Mucosa of descending colon (tissue), 3 donors: ENCODE data around the gene KCP. TPM values are rescaled to one million over a fixed set of nuclear protein-coding genes. Genes with fewer than 3 reads are reported as not detected.

Source experiments
- ATAC-seq: fragments of 200-7000 bp; cut with Tn5 transposase; one replicate; pipeline ENCODE4 v1.9.1; 2020; ENCODE audit warnings: mild to moderate bottlenecking, moderate library complexity
- DNase-seq, 3 donors: peaks; one replicate each; pipeline ENCODE4 v3.0.0-alpha.2; 2020
- H3K36me3 ChIP-seq: fragments of 200-600 bp; one replicate; pipeline ENCODE4 v1.8.0; 2021; ENCODE audit warnings: low read depth, mild to moderate bottlenecking
- H3K4me1 ChIP-seq: fragments of 200-600 bp; one replicate; pipeline ENCODE4 v1.8.0; 2021; ENCODE audit warnings: low read depth, mild to moderate bottlenecking
- H3K4me3 ChIP-seq: fragments of 200-600 bp; one replicate; pipeline ENCODE4 v1.8.0; 2021; ENCODE audit warnings: mild to moderate bottlenecking
- H3K9me3 ChIP-seq: fragments of 200-600 bp; one replicate; pipeline ENCODE4 v1.8.0; 2021; ENCODE audit warnings: mild to moderate bottlenecking
- intact Hi-C, 2 donors: fragments of 100-400 bp; cut with DNase I in 1 of 2; cut with micrococcal nuclease in 1 of 2; formaldehyde crosslinking; loops; one replicate each; pipeline versions ENCODE4 v1.11.0 to v1.11.1; 2022; cut with DNase I, micrococcal nuclease
- total RNA-seq, 3 donors: library from RNA; stranded (reverse); fragmentation: NEBNext Ultra II Directional in 2 of 3; extraction: Animal tissue kit (Norgen Biotek cat#: 25700) in 2 of 3; gene quantifications; one replicate each; pipeline versions ENCODE4 v1.2.1 to v1.2.4, GENCODE V29; 2021 to 2023
- TF ChIP-seq, protein P1 (sequence below): fragments of 200-600 bp; IDR thresholded peaks from one replicate; pipeline ENCODE4 v1.8.0; 2022; ENCODE audit warnings: antibody characterized with exemption, mild to moderate bottlenecking
- donor health status: DM: no; HTN: no; CAD: no; lungs with moderate emphysema.
- donor health status: DM: no; HTN: no; CAD: no.
- donor health status: DM: no; HTN: yes; CAD: no.

The KCP gene
- total RNA-seq, 3 donors from 2014 or later, result 0.47 to 1.7 (median 1.4) TPM

DNA sequence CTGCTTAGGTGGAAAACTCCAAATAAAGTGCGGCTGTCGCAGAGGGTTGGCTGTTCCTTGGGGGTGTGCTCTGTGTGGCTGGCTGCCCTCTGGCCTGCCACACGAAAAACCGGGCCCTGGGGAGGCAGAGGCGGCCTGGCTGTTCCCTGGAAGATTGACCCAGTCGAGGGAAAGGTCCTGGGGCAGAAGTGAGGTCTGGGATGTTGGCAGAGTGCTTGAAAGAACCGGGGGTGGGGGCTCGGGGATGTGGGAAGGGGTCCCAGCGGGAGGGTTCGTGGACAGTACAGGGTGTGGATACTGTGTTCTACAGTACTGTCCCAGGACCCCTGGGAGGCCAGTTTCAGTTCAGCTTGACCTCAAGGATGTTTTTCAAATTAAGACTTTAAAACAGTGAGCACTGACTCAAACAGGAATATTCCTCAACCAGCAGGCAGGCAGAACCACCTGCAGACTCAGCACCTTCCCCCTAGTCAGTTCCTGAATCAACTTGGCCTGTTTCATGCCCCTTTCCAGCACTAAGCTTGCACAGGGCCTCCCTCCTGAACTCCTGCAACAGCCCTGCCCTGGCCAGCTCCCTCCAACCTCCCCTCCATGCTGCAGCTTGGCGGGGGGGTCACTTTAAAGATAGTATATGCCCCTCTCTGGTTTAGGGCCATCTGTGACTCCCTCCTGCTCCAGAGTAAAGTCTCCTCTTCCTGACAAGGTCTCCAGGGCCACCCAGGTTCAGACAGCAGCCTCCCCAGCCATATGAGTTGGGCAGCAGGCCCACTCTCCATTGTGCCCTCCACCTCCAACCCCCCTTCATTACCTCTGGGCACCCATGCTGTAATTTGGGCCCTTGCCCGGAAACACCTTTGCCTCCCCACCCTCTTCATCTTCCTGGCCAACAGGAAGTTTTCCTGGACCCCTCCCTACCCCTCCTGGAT is 51.0 kb downstream of the KCP start:
- no peak for DNase-seq
- intact Hi-C loops, result no loop called here
- Histone ChIP-seq H3K9me3 (no peaks in the 10 kb centered on the region), H3K4me1 (peaks cover 17% of the 10 kb centered on the region), H3K4me3 (no peak overlapping the region), H3K36me3 (no peaks in the 10 kb centered on the region)
- TF ChIP-seq, protein P1, sequence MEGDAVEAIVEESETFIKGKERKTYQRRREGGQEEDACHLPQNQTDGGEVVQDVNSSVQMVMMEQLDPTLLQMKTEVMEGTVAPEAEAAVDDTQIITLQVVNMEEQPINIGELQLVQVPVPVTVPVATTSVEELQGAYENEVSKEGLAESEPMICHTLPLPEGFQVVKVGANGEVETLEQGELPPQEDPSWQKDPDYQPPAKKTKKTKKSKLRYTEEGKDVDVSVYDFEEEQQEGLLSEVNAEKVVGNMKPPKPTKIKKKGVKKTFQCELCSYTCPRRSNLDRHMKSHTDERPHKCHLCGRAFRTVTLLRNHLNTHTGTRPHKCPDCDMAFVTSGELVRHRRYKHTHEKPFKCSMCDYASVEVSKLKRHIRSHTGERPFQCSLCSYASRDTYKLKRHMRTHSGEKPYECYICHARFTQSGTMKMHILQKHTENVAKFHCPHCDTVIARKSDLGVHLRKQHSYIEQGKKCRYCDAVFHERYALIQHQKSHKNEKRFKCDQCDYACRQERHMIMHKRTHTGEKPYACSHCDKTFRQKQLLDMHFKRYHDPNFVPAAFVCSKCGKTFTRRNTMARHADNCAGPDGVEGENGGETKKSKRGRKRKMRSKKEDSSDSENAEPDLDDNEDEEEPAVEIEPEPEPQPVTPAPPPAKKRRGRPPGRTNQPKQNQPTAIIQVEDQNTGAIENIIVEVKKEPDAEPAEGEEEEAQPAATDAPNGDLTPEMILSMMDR, result no peak
- ATAC-seq, result no peak

DNA sequence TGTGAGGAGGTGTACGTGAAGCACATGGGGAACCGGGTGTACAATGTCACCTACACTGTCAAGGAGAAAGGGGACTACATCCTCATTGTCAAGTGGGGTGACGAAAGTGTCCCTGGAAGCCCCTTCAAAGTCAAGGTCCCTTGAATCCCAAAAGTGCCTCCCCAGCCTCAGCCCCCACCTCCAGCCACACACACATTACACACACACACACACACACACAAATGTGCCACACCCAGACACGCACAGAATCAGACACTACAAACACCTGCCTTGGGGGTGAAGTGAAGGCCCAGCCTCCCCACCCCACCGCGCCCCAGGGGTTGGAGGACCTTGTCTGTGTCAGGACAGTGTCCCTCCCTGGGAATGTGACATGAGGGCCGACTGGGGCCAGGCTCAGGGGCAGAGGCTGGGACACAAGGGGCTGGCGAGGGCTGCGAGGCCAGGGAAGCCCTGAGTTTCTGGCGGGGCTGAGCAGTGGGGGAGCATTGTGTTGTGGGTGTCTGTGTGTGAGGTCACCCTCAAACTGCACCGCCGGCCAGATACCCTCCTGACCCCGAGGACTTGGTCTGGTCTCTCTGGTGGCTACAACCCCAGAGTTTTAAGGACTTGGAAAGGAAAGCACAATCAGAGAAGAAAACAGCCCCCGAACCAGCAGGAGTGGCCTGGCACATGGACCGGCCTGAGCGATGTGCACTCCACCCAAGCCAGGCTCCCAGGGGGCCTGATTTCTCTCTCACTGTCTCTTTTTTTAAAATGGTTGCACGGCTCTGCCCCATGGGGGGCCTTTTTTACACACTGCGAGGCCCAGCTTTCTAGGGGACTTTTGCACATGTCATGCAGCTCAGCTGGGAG is 51.9 kb downstream of the KCP start:
- Histone ChIP-seq H3K9me3 (no peaks in the 10 kb centered on the region), H3K4me1 (peaks cover 10% of the 10 kb centered on the region), H3K4me3 (no peak overlapping the region), H3K36me3 (no peaks in the 10 kb centered on the region)
- no peak for ATAC-seq
- TF ChIP-seq, protein P1, result no peak
- no peak for DNase-seq
- intact Hi-C loops, result no loop called here

DNA sequence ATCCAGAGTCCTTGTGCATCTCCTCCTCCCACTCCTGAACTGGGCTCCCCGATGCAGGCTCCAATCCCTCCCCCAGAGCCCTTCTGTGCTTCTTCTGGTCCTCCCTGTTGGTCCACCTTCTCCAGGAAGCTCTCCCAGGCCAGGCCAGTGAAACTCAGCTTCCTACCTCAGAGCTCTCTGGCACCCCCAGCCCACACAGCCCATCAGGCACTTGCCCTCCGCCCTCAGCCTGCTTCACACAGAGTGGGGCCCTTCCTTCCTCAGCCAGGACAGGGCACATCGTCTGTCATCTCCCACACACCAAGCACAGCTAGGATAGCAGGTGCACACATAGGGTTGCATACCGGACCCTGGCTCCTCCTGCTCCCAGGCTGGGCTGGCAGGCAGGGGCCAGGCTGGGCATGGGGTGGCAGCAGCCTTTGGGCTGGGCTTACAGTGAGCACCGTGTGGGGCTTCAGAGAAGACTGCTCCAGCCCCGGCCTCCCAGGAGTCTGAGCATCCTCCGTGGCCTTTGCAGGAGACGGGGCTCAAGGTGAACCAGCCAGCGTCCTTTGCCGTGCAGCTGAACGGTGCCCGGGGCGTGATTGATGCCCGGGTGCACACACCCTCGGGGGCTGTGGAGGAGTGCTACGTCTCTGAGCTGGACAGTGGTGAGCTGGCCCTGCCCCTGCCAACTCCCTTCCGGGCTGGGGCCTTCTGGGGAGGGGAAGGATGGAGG is 54.3 kb downstream of the KCP start:
- no peak for DNase-seq
- Histone ChIP-seq H3K4me3 (no peak overlapping the region), H3K36me3 (no peaks in the 10 kb centered on the region), H3K9me3 (no peaks in the 10 kb centered on the region), H3K4me1 (peaks cover 4% of the 10 kb centered on the region)
- TF ChIP-seq, protein P1, result no peak
- ATAC-seq, result no peak
- intact Hi-C loops, result no loop called here

DNA sequence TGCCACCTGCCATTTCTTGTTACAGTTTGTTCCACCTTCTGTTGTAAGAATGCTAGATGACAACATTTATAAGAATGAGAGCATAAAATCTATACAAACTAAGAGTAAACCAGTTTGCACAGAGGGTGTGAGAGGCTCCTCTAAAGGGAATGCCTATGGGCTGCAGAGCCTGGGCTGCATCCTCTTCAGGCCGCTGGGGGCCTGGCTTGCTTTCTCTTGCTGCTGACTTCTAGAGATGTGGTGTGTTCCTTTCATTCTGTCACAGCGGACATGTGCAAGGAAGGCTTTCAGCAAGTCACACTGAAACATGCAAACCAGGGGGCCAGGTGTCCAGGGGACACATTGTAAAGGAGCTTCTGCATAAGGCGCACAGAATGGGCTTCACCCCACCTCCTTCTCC is 55.0 kb downstream of the KCP start:
- no peak for DNase-seq
- peak; percentile 35 for ATAC-seq
- TF ChIP-seq, protein P1, result no peak
- Histone ChIP-seq H3K9me3 (no peaks in the 10 kb centered on the region), H3K4me1 (peaks cover 4% of the 10 kb centered on the region), H3K4me3 (no peak overlapping the region), H3K36me3 (no peaks in the 10 kb centered on the region)
- intact Hi-C loops, result no loop called here

DNA sequence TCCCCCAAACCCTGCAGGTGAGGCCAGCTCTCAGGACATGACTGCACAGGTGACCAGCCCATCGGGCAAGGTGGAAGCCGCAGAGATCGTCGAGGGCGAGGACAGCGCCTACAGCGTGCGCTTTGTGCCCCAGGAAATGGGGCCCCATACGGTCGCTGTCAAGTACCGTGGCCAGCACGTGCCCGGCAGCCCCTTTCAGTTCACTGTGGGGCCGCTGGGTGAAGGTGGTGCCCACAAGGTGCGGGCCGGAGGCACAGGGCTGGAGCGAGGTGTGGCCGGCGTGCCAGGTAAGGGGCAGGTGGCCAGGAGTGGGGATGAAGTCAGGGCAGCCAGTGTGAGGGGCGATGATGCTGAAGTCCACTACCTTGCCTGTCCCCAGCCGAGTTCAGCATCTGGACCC is 56.1 kb downstream of the KCP start:
- no peak overlapping the region for H3K4me3 ChIP-seq
- H3K9me3 ChIP-seq, result no peaks in the 10 kb centered on the region
- no peak for DNase-seq
- intact Hi-C loops, result no loop called here
- TF ChIP-seq, protein P1, result no peak
- H3K36me3 ChIP-seq, result no peaks in the 10 kb centered on the region
- no peak for ATAC-seq
- peaks cover 4% of the 10 kb centered on the region for H3K4me1 ChIP-seq
